NCI-H2196 treated with DMSO at 0.1 percent for 48 hours (cell line): ENCODE measurements around the gene HS3ST2.

Experiments used
- DNase-seq: peaks from one replicate; lab custom pipeline; 2025; ENCODE audit not compliant: unreplicated experiment; lab: John Stamatoyannopoulos, UW

The HS3ST2 gene

DNA sequence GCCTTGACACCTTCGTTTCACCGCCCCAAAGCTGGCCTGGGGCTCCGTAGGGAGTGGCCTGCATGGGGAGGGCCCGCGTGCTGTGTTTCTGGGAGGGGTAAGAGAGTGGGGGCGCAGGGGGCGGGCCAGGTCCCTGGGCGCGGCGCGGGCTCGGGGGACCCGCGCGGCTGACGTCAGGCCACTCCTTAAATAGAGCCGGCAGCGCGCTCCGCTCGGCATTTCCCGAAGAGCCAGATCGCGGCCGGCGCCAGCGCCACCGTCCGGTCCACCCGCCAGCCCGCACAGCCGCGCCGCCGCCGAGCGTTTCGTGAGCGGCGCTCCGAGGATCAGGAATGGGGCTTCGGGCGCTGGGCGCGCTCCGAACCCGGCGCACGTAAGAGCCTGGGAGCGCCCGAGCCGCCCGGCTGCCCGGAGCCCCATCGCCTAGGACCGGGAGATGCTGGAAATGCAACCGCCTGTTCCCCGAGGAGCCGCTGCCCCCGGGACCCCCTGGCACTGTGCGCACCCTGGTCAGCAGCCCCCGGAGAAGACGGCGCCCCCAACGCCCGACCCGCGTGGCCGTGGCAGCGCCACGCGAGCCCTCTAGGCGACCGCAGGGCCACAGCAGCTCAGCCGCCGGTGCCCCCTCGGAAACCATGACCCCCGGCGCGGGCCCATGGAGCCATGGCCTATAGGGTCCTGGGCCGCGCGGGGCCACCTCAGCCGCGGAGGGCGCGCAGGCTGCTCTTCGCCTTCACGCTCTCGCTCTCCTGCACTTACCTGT lies at the start of gene HS3ST2:
Gene HS3ST2 (plus strand): TSS at position 215 of the 763 bp plus-strand sequence. CDS start 449 bp downstream, at position 664.
- DNase-seq: no peak

DNA sequence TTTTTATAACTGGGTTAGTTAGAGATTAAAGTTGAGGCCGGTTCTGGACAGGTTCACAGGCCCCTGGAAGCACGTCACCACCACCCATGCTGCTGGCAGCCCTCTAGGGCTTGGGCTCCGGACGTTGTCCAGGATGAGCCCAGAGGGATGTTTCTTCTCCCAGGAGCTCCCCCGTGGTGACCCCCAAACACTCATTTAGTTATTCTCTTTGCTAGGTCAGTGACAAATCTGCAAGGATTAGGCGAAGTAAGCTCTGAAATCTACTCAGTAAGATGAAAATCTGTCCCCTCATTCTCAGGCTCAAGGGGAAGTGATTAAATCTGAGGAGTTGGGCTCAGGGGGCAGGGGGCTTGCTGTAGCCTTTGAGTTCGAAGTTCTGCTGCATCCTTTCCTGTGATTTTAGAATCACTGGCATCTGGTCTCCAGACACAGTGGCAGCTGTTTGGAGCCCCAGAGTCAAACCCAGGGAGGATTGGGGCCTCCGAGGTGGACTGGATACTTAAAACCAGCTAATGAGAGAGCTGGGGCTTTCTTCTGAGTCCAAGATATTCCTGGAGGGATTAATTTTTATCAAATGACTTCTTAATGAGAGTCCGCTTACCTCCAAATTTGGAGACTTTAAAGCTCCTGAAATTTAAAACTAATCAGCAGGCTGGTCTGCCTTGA lies 49.2 kb upstream of the HS3ST2 start:
- no peak for DNase-seq

DNA sequence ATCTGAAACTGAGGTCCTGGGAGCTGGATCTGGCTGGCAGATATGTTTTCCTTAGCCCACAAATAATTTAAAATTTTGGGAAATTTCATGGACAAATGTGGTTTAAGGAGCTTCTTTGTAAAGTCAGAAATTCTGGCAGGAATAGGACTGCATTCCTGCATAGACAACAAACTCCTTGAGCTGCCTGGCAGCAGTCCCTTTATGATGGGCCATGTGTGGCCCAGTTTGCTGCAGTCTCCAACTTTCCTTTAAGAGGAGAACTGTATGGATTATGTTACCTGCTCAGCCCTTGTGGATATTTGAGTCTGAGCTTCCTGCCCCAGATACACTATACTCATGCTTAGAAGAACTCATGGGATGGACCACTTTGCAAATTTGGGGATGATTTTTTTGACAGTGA lies 48.5 kb upstream of the HS3ST2 start:
- DNase-seq: no peak

DNA sequence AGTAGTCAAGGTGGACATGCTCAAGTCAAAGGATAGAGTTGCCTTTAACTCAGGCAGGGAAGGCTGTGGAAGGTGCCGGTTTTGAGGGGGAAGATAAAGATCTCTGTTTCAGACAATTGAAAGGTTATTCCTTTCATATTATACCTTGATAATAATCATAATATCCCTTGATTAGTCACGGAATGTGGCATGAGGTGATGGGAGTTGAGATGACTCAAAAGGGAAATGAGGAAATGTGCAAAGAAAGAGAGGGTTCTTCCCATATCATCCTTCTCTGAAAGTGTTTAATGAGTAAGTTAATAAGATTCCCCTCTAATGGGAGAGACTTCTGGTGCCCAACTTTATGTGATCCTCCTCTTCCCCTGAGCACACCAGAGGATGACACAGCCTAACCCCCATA lies 43.1 kb upstream of the HS3ST2 start:
- DNase-seq: no peak

DNA sequence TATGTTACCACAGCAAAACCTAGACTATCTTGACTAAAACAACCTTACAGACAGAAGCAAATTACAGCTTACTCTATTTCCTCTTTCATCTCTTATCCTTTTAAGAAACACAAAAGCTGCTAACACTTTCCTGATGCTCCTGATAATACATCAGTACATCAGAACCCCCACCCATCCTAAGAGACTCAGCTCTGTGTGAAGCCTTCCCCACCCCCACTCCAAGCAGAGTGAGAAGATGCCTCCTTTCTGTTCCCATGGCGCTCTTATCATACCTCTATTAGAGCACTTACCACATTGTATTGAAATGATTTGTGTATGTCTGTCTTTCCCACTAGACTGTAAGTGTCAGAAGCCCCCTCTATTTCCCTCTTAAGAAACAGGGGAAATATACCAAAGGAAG lies 42.4 kb upstream of the HS3ST2 start:
- no peak for DNase-seq

DNA sequence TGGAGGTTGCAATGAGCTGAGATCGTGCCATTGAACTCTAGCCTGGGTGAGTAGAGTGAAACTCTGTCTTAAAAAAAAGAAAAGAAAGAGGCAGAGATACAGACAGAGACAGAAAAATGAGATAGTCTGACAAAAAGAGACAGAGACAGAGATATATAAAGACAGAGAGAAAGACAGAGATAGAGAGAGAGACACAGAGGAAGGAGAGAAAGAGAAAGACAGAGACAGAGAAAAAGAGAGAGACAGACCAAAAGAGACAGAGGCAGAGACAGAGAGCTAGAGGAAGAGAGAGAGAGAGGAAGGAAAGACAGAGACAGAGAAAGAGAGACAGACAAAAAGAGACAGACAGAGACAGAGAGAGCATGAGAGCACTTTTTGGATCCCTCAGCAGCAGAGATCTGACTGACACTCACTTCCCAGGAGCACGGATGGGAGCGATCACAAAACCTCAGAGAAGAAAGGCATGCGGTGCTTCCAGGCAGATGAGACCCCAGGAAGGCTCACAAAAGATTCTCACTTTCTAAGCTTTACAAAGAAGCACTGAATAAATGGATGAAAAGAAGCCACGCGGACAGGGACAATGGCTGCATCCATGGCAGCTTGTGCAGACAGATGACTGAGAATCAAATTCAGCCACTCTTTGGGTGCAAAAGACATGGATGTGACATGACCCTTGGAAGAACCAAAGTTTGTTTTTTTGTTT lies 38.6 kb upstream of the HS3ST2 start:
- no peak for DNase-seq

DNA sequence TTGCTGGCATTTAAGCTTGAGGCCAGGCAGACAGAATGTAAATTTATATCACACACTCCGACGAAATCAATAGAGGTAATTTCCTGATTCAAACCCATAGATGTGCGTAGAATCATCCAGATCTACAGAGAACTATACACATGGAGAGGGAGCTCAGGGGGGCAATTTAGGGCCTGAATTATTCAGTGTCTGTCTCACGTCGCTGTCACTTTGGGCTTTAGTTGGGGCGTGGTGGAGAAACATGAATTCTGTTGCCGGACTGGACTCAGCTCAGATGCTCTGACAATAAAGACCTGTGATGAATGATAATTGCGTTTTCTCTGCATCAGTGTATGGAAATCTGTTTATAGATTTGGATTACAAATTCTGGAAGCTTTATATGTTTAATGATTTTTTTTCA lies 32.5 kb upstream of the HS3ST2 start:
- no peak for DNase-seq

DNA sequence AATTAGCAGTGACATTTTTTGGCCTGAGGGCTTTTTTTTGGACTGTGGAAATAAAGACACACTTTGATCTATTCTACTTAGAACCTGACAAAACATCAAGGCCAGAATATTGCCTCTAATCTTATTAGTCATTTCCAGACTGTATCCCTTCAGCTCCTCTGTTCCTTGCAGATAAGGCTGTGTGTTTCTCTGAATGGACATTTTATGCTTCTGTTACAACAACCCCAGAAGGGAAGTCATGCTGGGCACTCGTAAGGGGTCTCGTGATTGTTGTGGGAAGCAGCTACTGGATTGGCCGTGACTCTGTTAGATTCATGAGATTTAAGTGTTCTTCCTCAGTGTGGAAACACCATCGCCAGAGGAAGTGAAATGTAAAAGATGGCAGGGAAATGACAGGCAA lies 31.6 kb upstream of the HS3ST2 start:
- DNase-seq: no peak

DNA sequence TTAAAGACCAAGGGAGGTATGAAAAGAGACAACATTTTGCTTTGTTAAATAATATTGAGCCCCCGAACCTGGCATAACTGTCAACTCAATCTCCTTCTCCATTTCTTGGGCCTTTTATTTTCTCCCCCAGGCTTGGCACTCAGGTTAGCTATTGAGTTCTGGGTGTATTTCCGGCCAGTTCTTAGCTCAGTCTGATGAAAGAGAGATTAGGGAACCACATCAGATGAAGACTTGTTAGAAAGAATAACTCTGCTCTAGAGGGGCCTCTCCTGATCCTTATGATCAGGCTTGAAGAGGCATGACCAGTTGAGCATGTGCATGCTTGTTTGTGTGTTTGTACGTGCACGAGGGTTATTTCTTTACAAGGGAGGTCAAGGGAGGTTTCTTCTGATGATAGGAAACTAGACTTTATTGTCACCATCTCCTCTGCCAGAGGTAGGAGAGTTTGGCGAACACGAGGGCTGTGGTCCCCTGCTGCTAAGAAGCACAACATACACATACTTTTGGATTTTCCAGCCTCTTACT lies 29.2 kb upstream of the HS3ST2 start:
- no peak for DNase-seq

DNA sequence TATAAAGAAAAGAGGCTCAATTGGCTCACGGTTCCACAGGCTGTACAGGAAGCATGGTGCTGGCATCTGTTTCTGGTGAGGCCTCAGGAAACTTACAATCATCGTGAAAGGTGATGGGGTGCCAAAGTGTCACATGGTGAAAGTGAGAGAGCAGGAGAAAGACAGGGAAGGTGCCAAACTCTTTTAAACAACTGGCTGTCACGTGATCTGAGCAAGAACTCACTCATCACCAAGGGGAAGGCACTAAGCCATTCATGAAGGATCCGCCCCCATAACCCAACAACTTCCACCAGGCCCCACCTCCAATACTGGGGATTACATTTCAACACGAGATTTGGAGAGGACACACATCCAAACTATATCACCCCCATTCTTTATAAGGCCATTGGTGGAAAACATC lies 28.4 kb upstream of the HS3ST2 start:
- DNase-seq: no peak

DNA sequence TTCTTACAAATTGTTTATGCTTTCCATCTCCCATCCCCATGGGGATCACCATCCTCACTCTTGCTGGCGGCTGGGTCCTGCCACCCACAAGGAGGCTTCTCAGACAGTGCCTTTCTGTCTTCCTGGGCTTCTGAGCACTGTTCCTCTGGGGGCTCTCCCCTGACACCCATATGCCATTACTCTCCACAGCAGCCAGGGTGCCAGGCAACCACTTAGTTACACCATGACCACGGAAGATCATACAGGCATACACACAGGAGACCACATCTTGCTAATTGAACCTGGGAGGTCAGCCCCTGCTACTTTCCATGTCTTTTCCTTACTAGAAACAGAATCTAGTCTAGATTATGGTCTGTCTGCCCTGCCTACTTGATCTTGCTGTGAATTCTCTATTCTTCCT lies 27.7 kb upstream of the HS3ST2 start:
- DNase-seq: no peak

DNA sequence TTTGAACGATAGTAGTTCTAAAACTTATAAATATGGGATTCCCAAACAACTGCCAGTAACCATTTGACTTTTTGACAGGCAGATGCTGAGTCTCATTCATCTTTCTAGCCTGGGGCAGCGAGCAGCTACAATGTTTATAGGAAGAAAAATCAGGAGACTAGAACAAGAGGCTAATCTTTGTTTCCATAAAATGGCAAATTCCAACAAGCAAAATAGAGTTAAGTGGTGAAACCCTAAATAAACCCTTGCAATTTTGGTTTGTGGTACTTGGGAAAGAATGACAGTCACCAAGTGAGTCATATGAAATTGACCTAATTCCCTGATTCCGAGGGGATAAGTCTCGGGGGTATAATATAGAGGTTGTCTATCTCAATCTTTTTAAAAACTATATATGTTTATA lies 27.3 kb upstream of the HS3ST2 start:
- DNase-seq: no peak

DNA sequence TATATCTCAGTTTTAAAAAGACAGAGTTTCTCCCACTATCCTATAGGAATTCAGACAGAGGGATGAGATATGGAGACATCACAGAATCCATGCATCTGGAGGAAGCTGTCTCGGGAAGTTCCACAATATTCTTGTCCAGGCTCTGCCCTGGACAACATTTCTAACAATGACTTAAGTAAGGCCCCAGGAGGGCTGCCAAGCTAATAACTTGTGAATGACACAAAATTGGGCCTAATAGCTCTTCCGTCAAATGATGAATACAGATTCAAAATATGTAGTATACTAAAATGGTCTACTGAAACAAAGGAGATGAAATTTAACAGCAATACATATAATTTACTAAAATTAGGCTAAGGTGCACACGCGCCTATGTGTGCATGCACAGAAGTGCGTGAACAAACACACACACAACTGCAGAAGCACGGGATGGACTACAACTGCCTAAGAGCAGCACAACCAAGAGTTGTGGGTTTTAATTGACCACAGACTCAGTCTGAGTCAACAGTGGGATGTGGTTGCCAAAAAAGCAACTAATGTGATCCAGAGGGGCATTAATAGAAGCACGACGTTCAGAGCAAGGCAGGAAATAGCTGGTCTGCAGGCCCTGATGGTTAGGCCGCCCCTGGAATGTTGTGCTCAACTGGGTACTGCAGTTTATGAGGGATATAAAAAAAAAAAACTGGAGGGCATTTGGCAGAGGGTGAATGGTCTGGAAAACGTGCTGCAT lies 26.3 kb upstream of the HS3ST2 start:
- no peak for DNase-seq

DNA sequence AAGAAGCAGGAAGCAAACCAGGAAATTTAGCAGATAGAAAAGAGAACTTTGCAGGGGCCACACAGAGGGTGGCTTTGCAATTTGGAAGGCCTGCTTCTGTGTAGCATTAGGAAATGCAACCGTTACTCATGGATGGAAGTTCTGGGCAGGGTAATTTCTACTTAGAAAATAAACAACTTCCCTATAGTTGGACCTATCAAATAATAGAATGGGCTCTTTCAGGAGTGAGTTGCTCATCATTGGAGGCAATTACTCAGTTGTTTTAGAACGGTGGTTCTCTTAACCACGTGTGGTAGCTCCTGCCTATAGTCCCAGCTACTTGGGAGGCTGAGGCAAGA lies 25.8 kb upstream of the HS3ST2 start:
- DNase-seq: no peak

DNA sequence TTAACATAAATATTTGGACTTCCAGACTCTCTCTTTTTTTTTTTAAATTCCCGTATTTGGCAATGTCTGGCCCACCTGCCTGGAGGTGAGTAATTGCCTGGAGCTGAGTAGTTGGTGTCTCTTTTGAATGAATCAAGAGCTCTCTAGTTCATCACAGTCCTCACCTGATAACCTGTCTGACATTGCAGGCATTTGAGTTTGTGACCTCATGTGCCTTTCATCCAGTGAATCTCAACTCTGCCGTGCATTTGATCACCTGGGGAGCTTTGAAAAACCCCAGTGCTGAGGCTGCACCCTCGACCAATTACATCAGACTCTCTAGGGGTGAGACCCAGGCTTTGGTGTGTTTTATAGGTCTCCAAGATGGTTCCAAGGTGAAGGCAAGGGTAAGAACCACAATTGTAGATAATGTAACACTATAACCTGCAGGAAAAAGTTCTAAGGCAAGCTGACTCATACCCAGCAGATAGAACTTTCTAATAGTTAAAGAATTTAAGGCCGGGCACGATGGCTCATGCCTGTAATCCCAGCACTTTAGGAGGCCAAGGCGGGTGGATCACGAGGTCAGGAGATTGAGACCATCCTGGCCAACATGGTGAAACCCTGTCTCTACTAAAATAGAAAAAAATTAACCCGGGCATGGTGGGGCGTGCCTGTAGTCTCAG lies 24.5 kb upstream of the HS3ST2 start:
- no peak for DNase-seq

DNA sequence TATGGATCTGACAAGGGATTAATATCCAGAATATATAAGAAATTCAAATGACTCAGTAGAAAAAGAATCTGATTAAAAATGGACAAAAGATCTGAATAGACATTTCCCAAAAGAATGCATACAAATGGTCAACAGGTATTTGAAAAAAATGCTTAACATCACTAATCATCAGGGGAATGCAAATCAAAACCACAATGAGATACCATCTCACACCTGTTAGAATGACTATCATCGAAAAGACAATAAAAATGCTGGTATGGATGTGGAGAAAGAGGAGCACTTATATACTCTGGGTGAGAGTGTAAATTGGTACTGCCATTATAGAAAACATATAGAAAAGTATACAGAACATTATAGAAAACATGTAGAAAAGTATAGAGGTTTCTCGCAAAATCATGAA lies 16.4 kb upstream of the HS3ST2 start:
- DNase-seq: no peak

DNA sequence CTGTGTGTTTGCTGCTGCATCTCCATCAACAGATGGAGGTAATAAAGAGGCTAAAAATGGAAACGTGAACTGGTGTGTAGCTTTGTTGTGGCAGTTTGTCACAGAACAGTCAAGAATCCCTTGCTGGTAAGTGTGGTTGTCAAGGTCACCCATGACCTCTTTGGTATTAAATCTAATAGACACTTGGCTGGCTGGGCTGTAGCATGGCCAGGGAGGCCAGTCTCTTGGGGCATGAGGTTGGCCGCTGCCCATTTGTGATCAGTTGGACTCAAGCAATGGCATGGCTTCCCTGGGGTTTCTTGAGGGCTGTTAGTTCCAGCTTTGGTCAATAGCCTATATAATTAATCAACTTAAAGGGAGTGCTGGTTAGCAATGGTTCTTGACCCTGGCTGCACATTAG lies 14.8 kb upstream of the HS3ST2 start:
- DNase-seq: no peak

DNA sequence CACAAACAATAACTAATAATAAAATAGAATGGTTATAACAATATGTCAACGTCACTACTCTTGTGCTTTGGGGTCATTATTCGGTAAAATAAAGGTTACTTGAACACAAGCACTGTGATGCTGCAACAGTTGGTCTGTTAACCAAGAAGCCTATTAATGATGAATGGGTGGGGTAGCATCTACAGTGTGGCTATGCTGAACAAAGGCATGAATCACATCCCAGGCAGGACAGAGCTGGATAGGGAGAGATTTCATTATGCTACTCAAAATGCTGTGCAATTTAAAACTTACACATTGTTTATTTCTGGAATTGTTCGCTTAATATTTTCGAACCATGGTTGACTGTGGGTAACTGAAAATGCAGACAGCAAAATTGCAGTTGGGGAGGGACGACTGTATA lies 9.1 kb upstream of the HS3ST2 start:
- DNase-seq: no peak

DNA sequence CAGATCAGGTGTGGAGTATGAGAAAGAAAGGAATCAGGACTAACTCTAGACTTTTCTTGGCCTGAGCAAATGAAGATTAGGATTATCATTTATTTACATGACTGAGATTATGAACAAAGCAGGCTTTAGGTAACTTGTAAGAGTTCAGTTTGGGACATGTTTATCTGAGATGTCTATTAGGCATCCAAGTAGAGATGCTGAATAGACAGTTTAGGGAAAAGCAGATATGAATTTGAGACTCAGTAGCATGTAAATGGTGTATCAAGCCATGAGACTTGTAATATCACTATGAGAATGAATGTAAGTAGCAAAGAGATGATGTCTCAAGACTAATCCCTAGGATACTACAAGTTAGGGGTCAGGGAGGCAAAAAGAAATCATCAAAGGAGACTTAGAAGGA lies 8.6 kb upstream of the HS3ST2 start:
- no peak for DNase-seq

DNA sequence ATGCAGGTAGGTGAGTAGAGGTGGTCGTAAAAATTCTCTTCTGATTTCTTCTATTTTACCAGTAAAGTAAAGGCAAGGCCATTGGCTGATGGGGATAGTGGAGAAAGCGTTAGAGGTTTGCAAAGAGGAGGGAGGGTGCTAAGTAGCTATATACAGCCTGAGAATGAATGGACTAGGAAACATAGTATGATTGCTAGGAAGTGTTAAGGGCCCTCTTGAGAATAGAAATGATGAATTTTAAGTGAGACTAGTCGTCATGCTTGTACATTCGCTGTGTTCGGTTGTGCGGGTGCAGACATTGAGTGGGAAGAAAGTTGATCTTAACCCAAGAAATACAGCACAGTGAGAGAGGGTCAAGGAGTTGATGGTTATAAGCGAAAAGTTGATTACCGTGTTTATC lies 7.2 kb upstream of the HS3ST2 start:
- no peak for DNase-seq

DNA sequence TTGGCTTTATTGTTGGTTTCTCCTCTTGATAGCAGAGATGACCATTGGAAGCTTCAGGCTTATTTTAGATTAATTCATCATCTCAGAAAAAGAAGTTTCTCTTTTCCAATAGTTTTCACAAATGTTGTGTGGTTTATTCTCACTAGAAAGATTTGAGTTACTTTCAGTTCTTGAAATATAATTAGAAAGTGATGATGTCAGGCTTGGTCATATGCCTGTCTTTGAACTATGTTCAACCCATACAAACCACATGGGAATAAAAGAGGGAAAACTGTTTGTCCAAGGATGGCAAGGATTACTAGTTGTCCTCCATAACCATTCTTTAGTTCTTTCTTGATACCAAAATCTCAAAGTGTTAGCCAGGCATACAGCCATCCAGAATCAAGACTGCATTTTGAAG lies 3.7 kb upstream of the HS3ST2 start:
- no peak for DNase-seq
